DND-41 (cell line): ENCODE results near the gene PPM1J.
A peak's percentile ranks its signal among the peaks of the same experiment; 100 is the strongest.

Experiments
- ATAC-seq: fragments of 200-7000 bp; cut with Tn5 transposase; 3 replicates; pipeline ENCODE4 v1.9.1; 2021; ENCODE audit warnings: low read depth; ENCODE audit not compliant: insufficient read depth
- DNase-seq: peaks from one replicate; pipeline ENCODE4 v3.0.0-alpha.2; 2020
- H2AFZ ChIP-seq: 2 replicates; pipeline ENCODE4 v1.6.0; 2012; ENCODE audit warnings: low read depth, low read length
- H3K27ac ChIP-seq: 2 replicates; pipeline ENCODE4 v1.5.1; 2012; ENCODE audit warnings: low read length, inconsistent platforms
- H3K27me3 ChIP-seq: fragments of 200-600 bp; sonication (generic); 2 replicates; pipeline ENCODE4 v1.6.0; 2012; ENCODE audit warnings: low read length, mild to moderate bottlenecking, inconsistent platforms; ENCODE audit not compliant: insufficient read depth, poor library complexity
- H3K36me3 ChIP-seq: 2 replicates; pipeline ENCODE4 v1.5.1; 2012; ENCODE audit warnings: low read length, inconsistent platforms; ENCODE audit not compliant: insufficient read depth
- H3K4me1 ChIP-seq: 2 replicates; pipeline ENCODE4 v1.5.1; 2012; ENCODE audit warnings: mild to moderate bottlenecking, low read length; ENCODE audit not compliant: insufficient read depth
- H3K4me2 ChIP-seq: 2 replicates; pipeline ENCODE4 v1.6.0; 2012; ENCODE audit warnings: mild to moderate bottlenecking, moderate library complexity, low read length, inconsistent platforms; ENCODE audit not compliant: insufficient read depth
- H3K4me3 ChIP-seq, 2 experiments: fragments of 200-600 bp in 1 of 2; shearing (Covaris generic) in 1 of 2; 2 replicates each; pipeline ENCODE4 v1.5.1; 2012 to 2016; ENCODE audit warnings: inconsistent platforms in 2 of 2, low read length in 2 of 2, mild to moderate bottlenecking in 2 of 2, low read depth in 1 of 2, moderate library complexity in 1 of 2
- H3K79me2 ChIP-seq: 2 replicates; pipeline ENCODE4 v1.6.0; 2012; ENCODE audit warnings: low read length, inconsistent platforms; ENCODE audit not compliant: insufficient read depth
- H3K9ac ChIP-seq: 2 replicates; pipeline ENCODE4 v1.6.0; 2012; ENCODE audit warnings: low read depth, mild to moderate bottlenecking, inconsistent platforms, low read length, moderate library complexity
- H3K9me3 ChIP-seq: 2 replicates; pipeline ENCODE4 v1.5.1; 2012; ENCODE audit warnings: low read length, moderate library complexity, mild to moderate bottlenecking, inconsistent platforms; ENCODE audit not compliant: insufficient read depth, severe bottlenecking
- H4K20me1 ChIP-seq: 2 replicates; pipeline ENCODE4 v1.6.0; 2012; ENCODE audit warnings: low read length; ENCODE audit not compliant: insufficient read depth
- EZH2 ChIP-seq: IDR thresholded peaks from 3 replicates; pipeline ENCODE4 v1.6.1; 2012; ENCODE audit warnings: borderline replicate concordance, low read depth, mild to moderate bottlenecking, moderate library complexity, low read length, inconsistent platforms; ENCODE audit not compliant: severe bottlenecking
- TF ChIP-seq, protein P1 (sequence below): IDR thresholded peaks from 2 replicates; pipeline ENCODE4 v1.5.1; 2012; ENCODE audit warnings: borderline replicate concordance, low read length, moderate library complexity, mild to moderate bottlenecking; ENCODE audit not compliant: poor library complexity, severe bottlenecking; ENCODE audit errors: extremely low read depth

The PPM1J gene

DNA sequence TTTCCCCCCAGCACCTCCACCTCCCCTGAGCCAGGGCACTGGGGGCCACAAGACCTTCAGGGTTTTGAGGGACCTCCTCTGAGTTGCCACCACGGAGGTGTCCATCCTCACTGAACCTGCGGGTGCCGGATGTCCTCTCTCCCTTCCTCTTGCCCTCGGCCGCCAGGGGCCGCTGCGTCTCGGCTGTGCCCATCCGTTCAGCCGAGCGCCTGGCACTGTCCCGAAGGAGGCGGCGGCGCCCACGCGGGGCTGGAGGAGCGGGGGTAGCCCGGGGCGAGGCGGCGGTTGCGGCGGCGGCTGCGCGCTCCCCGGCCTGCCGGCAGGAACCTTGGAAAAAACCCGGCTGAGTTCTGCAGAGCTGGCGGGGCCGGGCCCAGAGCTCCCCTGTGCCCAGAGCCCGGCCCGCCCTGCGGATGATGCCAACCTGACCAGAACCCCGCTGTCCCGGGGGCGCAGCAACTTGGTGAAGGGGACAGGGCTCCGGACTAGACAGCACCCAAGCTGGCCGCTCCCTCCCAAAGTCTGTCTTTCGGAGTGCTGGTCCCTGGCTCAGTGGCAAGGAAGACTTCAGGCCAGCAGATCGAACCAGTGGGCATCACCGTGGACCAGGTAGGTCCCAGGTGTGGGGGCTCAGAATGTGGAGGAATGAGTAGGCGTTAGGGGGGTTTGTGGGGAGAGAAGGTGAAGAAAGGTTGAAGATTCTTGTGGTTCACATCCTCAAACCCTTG lies 3.7 kb upstream of the PPM1J start:
- TF ChIP-seq, protein P1, sequence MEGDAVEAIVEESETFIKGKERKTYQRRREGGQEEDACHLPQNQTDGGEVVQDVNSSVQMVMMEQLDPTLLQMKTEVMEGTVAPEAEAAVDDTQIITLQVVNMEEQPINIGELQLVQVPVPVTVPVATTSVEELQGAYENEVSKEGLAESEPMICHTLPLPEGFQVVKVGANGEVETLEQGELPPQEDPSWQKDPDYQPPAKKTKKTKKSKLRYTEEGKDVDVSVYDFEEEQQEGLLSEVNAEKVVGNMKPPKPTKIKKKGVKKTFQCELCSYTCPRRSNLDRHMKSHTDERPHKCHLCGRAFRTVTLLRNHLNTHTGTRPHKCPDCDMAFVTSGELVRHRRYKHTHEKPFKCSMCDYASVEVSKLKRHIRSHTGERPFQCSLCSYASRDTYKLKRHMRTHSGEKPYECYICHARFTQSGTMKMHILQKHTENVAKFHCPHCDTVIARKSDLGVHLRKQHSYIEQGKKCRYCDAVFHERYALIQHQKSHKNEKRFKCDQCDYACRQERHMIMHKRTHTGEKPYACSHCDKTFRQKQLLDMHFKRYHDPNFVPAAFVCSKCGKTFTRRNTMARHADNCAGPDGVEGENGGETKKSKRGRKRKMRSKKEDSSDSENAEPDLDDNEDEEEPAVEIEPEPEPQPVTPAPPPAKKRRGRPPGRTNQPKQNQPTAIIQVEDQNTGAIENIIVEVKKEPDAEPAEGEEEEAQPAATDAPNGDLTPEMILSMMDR = peak; percentile 97
- TF ChIP-seq EZH2 = peak; percentile 70
- peak overlapping the region; percentile 23; the same call in 1 of the 2 replicates for H3K9ac ChIP-seq
- H3K4me2 ChIP-seq = peak overlapping the region; percentile 61
- H3K4me3 ChIP-seq = peak overlapping the region in 1 of 2 experiments; percentile 29; a peak in 1 of 4 replicates
- peak; percentile 68 for ATAC-seq
- H3K27me3 ChIP-seq = peaks cover 14% of the 10 kb centered on the region
- no peaks in the 10 kb centered on the region for H3K79me2 ChIP-seq
- peaks cover 29% of the 10 kb centered on the region for H3K4me1 ChIP-seq
- no peak overlapping the region for H3K27ac ChIP-seq
- H4K20me1 ChIP-seq = peaks cover 2% of the 10 kb centered on the region; the same call in 1 of the 2 replicates
- peak; percentile 80 for DNase-seq
- H3K36me3 ChIP-seq = no peaks in the 10 kb centered on the region
- no peaks in the 10 kb centered on the region for H3K9me3 ChIP-seq
- H2AFZ ChIP-seq = peak overlapping the region; percentile 70

DNA sequence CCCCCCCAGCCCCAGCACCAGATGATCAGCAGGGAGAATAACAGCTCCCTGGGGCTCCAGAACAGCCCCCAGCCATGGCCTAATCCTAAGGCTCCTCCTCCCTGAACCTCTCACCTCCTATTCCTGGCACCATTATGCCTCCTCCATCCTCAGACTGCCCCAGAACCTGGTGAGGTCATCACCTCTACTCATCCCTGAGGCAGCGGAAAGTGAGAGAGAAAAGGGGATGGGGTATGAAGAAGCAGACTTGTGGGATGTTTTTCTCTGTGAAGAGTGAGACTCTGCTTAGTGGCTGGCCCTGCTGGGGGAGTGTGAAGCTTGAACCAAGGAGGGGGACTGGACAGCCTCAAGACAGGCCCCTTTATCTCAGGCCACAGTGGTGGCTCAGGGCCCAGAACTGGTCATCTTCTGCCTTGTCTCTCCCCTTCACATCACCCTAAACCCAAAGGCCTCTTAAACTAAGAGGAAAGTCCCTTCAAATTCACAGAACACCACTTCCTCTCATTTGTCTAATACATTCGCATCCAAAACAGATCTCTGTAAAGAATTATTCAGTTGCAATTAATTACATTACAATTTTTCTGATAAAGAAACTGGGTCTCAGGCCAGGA lies 2.2 kb upstream of the PPM1J start:
- Histone ChIP-seq H2AFZ (no peak overlapping the region), H3K9me3 (no peaks in the 10 kb centered on the region), H3K27ac (no peak overlapping the region), H3K27me3 (peaks cover 14% of the 10 kb centered on the region), H3K4me1 (peaks cover 29% of the 10 kb centered on the region), H4K20me1 (no peaks in the 10 kb centered on the region; the same call in 1 of the 2 replicates), H3K4me3 (no peak overlapping the region), H3K9ac (no peak overlapping the region), H3K79me2 (no peaks in the 10 kb centered on the region), H3K36me3 (no peaks in the 10 kb centered on the region), H3K4me2 (no peak overlapping the region)
- DNase-seq = no peak
- TF ChIP-seq, protein P1 = no peak
- no peak for TF ChIP-seq EZH2
- no peak for ATAC-seq

DNA sequence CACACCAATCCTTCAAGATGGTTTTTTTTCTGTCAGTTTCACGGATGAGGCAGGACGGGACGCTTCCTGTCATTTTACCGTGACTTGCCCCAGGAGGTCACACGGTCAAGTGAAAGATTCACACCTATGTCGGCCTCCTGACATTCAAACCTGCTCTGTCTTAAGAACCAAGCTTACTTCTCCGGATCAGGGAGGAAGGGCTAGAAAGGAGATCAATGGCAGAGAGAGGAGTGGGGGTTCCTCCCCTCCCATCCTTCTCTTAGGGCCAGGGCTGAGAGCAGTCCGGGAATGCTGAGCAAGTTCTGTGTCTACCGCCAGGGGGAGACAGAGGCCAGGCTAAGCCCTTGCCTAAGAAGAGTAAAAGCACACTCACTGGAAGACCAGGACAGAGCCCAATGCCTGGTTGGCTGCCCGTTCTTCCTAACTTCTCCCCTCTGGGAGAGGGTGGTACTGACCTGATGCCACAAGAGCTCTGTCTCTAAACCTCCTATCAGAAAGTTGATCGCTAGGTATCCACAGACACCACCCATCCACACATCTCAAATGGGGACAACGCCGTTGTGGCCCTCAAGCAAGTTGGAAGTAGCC lies 1.1 kb upstream of the PPM1J start:
- no peaks in the 10 kb centered on the region for H3K79me2 ChIP-seq
- peak overlapping the region; percentile 100 for H3K4me2 ChIP-seq
- peak overlapping the region; percentile 49; the same call in 1 of the 2 replicates for H3K9ac ChIP-seq
- no peak overlapping the region; the same call in 1 of the 2 replicates for H3K27ac ChIP-seq
- ATAC-seq (peak; percentile 68), DNase-seq (peak; percentile 86)
- TF ChIP-seq, protein P1 = peak; percentile 99
- TF ChIP-seq EZH2 = no peak
- peaks cover 14% of the 10 kb centered on the region for H3K27me3 ChIP-seq
- H3K4me3 ChIP-seq = peak overlapping the region; percentile 33 to 80; a peak in 3 of 4 replicates
- H3K36me3 ChIP-seq = no peaks in the 10 kb centered on the region
- H2AFZ ChIP-seq = peak overlapping the region; percentile 76
- H4K20me1 ChIP-seq = no peaks in the 10 kb centered on the region; the same call in 1 of the 2 replicates
- H3K4me1 ChIP-seq = peaks cover 29% of the 10 kb centered on the region
- H3K9me3 ChIP-seq = no peaks in the 10 kb centered on the region
